Tibial nerve (tissue), 4 donors: ENCODE results near the gene ITGB7.

Experiments
- EP300 ChIP-seq, 2 donors: sonication (generic); formaldehyde crosslinking; IDR thresholded peaks; one replicate each; pipeline ENCODE4 v1.6.1; 2017; ENCODE audit warnings: antibody characterized with exemption in 2 of 2, mild to moderate bottlenecking in 1 of 2
- POLR2A ChIP-seq, 2 donors: fragments of 450-650 bp; IDR thresholded peaks; one replicate each; pipeline ENCODE4 v1.6.1; 2017; ENCODE audit warnings: antibody characterized with exemption in 2 of 2, mild to moderate bottlenecking in 2 of 2, moderate library complexity in 2 of 2
- TF ChIP-seq, protein P1 (sequence below), 5 experiments: fragments of 200-600 bp in 3 of 5; fragments of 450-650 bp in 2 of 5; sonication (generic) in 3 of 5; IDR thresholded peaks; one replicate each; pipeline ENCODE4 v1.5.1; 2016 to 2019; ENCODE audit warnings: antibody characterized with exemption in 5 of 5, mild to moderate bottlenecking in 3 of 5, moderate library complexity in 2 of 5

DNA sequence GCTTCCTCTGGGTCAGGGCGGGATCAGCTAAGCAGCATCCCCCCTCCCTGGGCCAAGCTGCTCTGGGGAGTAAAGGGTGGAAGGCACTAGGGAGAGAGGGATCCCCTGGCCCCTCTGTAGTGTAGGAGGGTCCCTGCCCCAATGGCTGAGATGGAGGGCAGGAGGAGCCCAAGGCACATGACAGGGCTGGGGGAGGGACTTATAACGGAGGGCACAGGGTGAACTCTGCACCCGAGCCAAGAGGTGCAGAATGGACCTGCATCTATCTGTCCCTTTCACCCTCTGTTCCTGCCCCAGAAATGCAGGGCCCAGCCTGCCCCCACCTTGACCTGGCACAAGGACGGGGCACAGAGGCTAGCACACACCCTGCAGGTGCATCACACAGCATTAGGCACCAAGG lies 3.8 kb upstream of the ITGB7 start:
- TF ChIP-seq, protein P1, sequence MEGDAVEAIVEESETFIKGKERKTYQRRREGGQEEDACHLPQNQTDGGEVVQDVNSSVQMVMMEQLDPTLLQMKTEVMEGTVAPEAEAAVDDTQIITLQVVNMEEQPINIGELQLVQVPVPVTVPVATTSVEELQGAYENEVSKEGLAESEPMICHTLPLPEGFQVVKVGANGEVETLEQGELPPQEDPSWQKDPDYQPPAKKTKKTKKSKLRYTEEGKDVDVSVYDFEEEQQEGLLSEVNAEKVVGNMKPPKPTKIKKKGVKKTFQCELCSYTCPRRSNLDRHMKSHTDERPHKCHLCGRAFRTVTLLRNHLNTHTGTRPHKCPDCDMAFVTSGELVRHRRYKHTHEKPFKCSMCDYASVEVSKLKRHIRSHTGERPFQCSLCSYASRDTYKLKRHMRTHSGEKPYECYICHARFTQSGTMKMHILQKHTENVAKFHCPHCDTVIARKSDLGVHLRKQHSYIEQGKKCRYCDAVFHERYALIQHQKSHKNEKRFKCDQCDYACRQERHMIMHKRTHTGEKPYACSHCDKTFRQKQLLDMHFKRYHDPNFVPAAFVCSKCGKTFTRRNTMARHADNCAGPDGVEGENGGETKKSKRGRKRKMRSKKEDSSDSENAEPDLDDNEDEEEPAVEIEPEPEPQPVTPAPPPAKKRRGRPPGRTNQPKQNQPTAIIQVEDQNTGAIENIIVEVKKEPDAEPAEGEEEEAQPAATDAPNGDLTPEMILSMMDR (IDR thresholded peaks at IDR 0.05), result no peak
- no peak for TF ChIP-seq POLR2A (IDR thresholded peaks at IDR 0.05)
- no peak for TF ChIP-seq EP300 (IDR thresholded peaks at IDR 0.05)
